Endodermal cell (in vitro differentiated cells): ENCODE data around the gene GPX8. TPM values are rescaled to one million over a fixed set of nuclear protein-coding genes. Genes with fewer than 3 reads are reported as not detected.
A peak's percentile ranks its signal among the peaks of the same experiment; 100 is the strongest.

Source experiments
- DNase-seq: peaks from one replicate; pipeline ENCODE4 v3.0.0-alpha.2; 2017
- H3K27ac ChIP-seq: 2 replicates; pipeline ENCODE4 v1.5.1; 2013; ENCODE audit warnings: mild to moderate bottlenecking, low read depth, low read length, moderate library complexity
- H3K27me3 ChIP-seq: 2 replicates; pipeline ENCODE4 v1.6.1; 2013; ENCODE audit warnings: mild to moderate bottlenecking, low read length, moderate library complexity; ENCODE audit not compliant: insufficient read depth, control insufficient read depth, poor library complexity, severe bottlenecking
- H3K36me3 ChIP-seq: 2 replicates; pipeline ENCODE4 v1.7.0; 2013; ENCODE audit warnings: mild to moderate bottlenecking, low read length, moderate library complexity; ENCODE audit not compliant: control insufficient read depth, insufficient read depth
- H3K4me1 ChIP-seq: one replicate; pipeline ENCODE4 v1.7.0; 2013; ENCODE audit warnings: low read length; ENCODE audit not compliant: control insufficient read depth, insufficient read depth
- H3K4me3 ChIP-seq: 2 replicates; pipeline ENCODE4 v1.5.1; 2013; ENCODE audit warnings: mild to moderate bottlenecking, low read length, moderate library complexity
- H3K9ac ChIP-seq: 2 replicates; pipeline ENCODE4 v1.6.1; 2013; ENCODE audit warnings: mild to moderate bottlenecking, low read length, moderate library complexity; ENCODE audit not compliant: poor library complexity, severe bottlenecking; ENCODE audit errors: extremely low read depth
- H3K9me3 ChIP-seq: 2 replicates; pipeline ENCODE4 v1.6.1; 2013; ENCODE audit warnings: mild to moderate bottlenecking, low read length, moderate library complexity; ENCODE audit not compliant: control insufficient read depth
- H3K27ac Mint-ChIP-seq: 2 replicates; pipeline ENCODE4 v1.8.0; 2020; ENCODE audit warnings: mixed read lengths
- H3K27me3 Mint-ChIP-seq: 2 replicates; pipeline ENCODE4 v1.8.0; 2021; ENCODE audit warnings: mild to moderate bottlenecking, mixed read lengths; ENCODE audit not compliant: insufficient read depth
- H3K36me3 Mint-ChIP-seq: 2 replicates; pipeline ENCODE4 v1.8.0; 2020; ENCODE audit warnings: low read depth, mixed read lengths
- H3K4me1 Mint-ChIP-seq: 2 replicates; pipeline ENCODE4 v1.8.0; 2020; ENCODE audit warnings: mixed read lengths
- H3K4me3 Mint-ChIP-seq: 2 replicates; pipeline ENCODE4 v1.8.0; 2020; ENCODE audit warnings: mild to moderate bottlenecking, moderate library complexity, mixed read lengths
- H3K9me3 Mint-ChIP-seq: 2 replicates; pipeline ENCODE4 v1.8.0; 2020; ENCODE audit warnings: mild to moderate bottlenecking, mixed read lengths
- WGBS, 2 experiments: methylation state at CpG; one replicate each; pipeline versions ENCODE4 v1.1.5 to v1.1.7; 2013; ENCODE audit warnings: missing lambda C conversion rate in 2 of 2, mixed read lengths in 1 of 2; ENCODE audit not compliant: insufficient coverage in 1 of 2, insufficient read length in 1 of 2; 5-methylcytosine and 5-hydroxymethylcytosine counted together
- microRNA-seq: library from miRNA; unstranded; fragments of <30 nt; microRNA quantifications from one replicate; pipeline ENCODE4 v1.2.0, GENCODE V29; 2020; ENCODE audit warnings: borderline microRNAs expressed
- total RNA-seq, 2 donors: library from RNA; stranded (reverse); fragmentation: NEBNext Ultra II Directional in 1 of 2; extraction: Animal tissue kit (Norgen Biotek cat#: 25700) in 1 of 2; gene quantifications; 2 replicates in 1 of 2; 3 replicates in 1 of 2; pipeline ENCODE4 v1.2.1, GENCODE V29; 2021
- TF ChIP-seq, protein P1 (sequence below): fragments of 200-600 bp; sonication (generic); conservative IDR thresholded peaks from 2 replicates; pipeline ENCODE4 v1.5.0; 2021; ENCODE audit warnings: antibody characterized with exemption, mild to moderate bottlenecking

The GPX8 gene
- total RNA-seq, 2 donors from 2014 or later = 47.9 to 68.9 TPM

DNA sequence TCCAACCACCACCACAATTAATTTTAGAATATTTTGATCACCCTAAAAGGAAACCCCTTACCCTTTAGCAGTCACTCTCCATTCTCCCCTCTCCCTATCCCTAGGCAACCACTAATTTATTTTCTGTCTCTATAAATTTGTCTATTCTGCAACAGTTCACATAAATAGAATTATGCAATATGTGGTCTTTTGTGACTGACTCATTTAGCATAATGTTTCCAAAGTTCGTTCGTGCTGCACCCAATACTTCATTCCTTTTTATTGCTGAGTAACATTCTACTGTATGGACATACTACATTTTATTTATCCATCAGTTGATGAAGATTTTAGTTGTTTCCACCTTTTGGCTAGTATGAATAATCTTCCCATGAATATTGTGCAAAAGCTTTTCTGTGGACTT is 31.2 kb downstream of the GPX8 start:
- Mint-ChIP-seq H3K36me3 (no peaks in the 10 kb centered on the region), H3K4me1 (peaks cover 7% of the 10 kb centered on the region)
- TF ChIP-seq, protein P1, sequence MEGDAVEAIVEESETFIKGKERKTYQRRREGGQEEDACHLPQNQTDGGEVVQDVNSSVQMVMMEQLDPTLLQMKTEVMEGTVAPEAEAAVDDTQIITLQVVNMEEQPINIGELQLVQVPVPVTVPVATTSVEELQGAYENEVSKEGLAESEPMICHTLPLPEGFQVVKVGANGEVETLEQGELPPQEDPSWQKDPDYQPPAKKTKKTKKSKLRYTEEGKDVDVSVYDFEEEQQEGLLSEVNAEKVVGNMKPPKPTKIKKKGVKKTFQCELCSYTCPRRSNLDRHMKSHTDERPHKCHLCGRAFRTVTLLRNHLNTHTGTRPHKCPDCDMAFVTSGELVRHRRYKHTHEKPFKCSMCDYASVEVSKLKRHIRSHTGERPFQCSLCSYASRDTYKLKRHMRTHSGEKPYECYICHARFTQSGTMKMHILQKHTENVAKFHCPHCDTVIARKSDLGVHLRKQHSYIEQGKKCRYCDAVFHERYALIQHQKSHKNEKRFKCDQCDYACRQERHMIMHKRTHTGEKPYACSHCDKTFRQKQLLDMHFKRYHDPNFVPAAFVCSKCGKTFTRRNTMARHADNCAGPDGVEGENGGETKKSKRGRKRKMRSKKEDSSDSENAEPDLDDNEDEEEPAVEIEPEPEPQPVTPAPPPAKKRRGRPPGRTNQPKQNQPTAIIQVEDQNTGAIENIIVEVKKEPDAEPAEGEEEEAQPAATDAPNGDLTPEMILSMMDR = no peak

DNA sequence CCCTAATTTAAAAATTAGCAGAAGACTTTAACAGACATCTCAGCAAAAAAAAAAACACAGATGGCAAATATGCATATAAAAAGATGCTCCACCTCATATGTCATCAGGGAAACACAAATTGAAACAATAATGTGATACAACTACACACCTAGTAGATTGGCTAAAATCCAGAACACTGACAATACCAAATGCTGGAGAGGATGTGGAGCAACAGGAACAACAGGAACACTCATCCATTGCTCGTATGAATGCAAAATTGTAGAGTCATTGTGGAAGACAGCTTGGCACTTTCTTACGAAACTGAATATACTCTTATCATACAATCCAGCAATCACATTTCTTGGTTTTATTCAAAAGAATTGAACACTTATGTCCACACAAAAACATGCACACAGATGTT is 45.0 kb downstream of the GPX8 start:
- Histone ChIP-seq H3K36me3 (no peaks in the 10 kb centered on the region), H3K9ac (no peak overlapping the region), H3K4me3 (no peak overlapping the region), H3K4me1 (no peaks in the 10 kb centered on the region), H3K9me3 (no peaks in the 10 kb centered on the region), H3K27ac (no peak overlapping the region), H3K27me3 (peaks cover 62% of the 10 kb centered on the region)
- H3K36me3 Mint-ChIP-seq = no peaks in the 10 kb centered on the region
- no peaks in the 10 kb centered on the region for H3K4me1 Mint-ChIP-seq
- no peaks in the 10 kb centered on the region for H3K9me3 Mint-ChIP-seq
- peaks cover 49% of the 10 kb centered on the region for H3K27me3 Mint-ChIP-seq
- TF ChIP-seq, protein P1 = no peak
- WGBS, 2 experiments = 85 to 91% methylated on average over 2 of the region's 2 CpGs
- no peak overlapping the region for H3K4me3 Mint-ChIP-seq
- DNase-seq = no peak
- H3K27ac Mint-ChIP-seq = no peak overlapping the region

More for the DNA sequence above, 31.2 kb downstream of the GPX8 start:
- H3K27ac Mint-ChIP-seq = no peak overlapping the region
- Histone ChIP-seq H3K27ac (no peak overlapping the region), H3K4me1 (no peaks in the 10 kb centered on the region), H3K9ac (no peak overlapping the region), H3K9me3 (no peaks in the 10 kb centered on the region), H3K27me3 (peaks cover 56% of the 10 kb centered on the region), H3K4me3 (no peak overlapping the region), H3K36me3 (no peaks in the 10 kb centered on the region)
- no peaks in the 10 kb centered on the region for H3K9me3 Mint-ChIP-seq
- 92% methylated on average over 2 of the region's 2 CpGs; no CpG with 5 or more reads in 1 of the 2 experiments for WGBS, 2 experiments
- H3K27me3 Mint-ChIP-seq = peaks cover 36% of the 10 kb centered on the region
- no peak overlapping the region for H3K4me3 Mint-ChIP-seq
- no peak for DNase-seq

DNA sequence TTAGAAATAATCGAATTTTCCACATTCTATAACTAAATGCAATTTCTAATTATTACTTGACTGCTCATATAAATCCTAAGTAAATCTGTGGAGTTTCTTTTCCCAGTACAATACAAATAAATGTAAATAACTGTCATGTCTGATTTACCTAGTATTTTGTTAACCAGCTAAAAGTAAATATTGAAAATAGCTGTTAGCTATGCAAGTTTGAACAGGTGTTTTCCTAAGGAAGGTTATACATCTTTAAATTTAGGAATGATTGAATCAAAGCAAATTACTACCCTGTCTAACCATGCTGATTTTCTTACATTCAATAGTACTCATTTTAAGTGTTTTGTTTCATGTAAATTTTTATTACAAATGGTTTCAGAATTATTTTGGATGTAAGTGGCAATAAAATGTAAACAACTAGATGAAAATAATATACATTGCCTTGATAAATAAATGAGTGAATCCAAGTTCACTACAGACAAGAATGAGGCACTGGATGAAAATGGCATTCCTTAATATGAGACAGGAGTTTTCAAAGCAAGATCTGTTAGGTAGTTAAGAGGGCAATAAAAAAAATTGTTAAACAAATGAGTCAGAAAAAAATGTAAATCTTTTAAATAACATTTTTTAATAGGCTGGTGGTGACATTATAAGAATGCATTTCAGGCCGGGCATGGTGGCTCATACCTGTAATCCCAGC is 51.4 kb downstream of the GPX8 start:
- Histone ChIP-seq H3K9me3 (no peaks in the 10 kb centered on the region), H3K4me1 (no peaks in the 10 kb centered on the region), H3K4me3 (no peak overlapping the region), H3K27me3 (peaks cover 24% of the 10 kb centered on the region), H3K9ac (no peak overlapping the region), H3K27ac (no peak overlapping the region), H3K36me3 (no peaks in the 10 kb centered on the region)
- 84% methylated on average over 2 of the region's 2 CpGs; no CpG with 5 or more reads in 1 of the 2 experiments for WGBS, 2 experiments
- Mint-ChIP-seq H3K27me3 (peaks cover 19% of the 10 kb centered on the region), H3K4me3 (no peak overlapping the region), H3K27ac (no peak overlapping the region), H3K9me3 (no peaks in the 10 kb centered on the region), H3K36me3 (no peaks in the 10 kb centered on the region), H3K4me1 (no peaks in the 10 kb centered on the region)
- TF ChIP-seq, protein P1 = no peak
- DNase-seq = no peak

Small RNAs within 50 kb of the gene (microRNA-seq; reads per million reads assigned to microRNA genes)
- gene MIR449A (12.0 reads per million, percentile 48 among the genes with 10 or more reads in this experiment), gene MIR449B (0.44 reads per million), gene MIR449C (not detected)

Other genes starting within 250 kb of the GPX8 start
- gene ESM1, start 174.6 kb upstream of the GPX8 start, total RNA-seq = not detected
- gene GZMK, start 135.9 kb upstream of the GPX8 start, total RNA-seq = under 1 TPM in 1 of 2 donors, not detected in 1; 0.29 TPM
- gene GZMA, start 57.5 kb upstream of the GPX8 start, total RNA-seq = under 1 TPM in 1 of 2 donors, not detected in 1; 0.31 TPM
- gene CDC20B, start 13.0 kb downstream of the GPX8 start, total RNA-seq = under 1 TPM; 0.13 to 0.20 TPM
- gene MCIDAS, start 67.1 kb downstream of the GPX8 start, total RNA-seq = 1 to 10 TPM in 1 of 2 donors, under 1 TPM in 1; 0.58 to 1.4 TPM
- gene CCNO, start 73.4 kb downstream of the GPX8 start, total RNA-seq = 1 to 10 TPM; 5.1 to 9.7 TPM
- 10 to 100 TPM; 27.9 to 29.0 TPM for gene DHX29, start 147.5 kb downstream of the GPX8 start, total RNA-seq
- gene MTREX, start 147.8 kb downstream of the GPX8 start, total RNA-seq = 100 to 1,000 TPM in 1 of 2 donors, 10 to 100 TPM in 1; 91.0 to 106 TPM